IMR-90 (cell line): Measurements from ENCODE around the gene DHX34. TPM values are rescaled to one million over a fixed set of nuclear protein-coding genes. Genes with fewer than 3 reads are reported as not detected.
A peak's percentile ranks its signal among the peaks of the same experiment; 100 is the strongest.

Source experiments
- ATAC-seq: fragments of 200-7000 bp; cut with Tn5 transposase; 2 replicates; pipeline ENCODE4 v1.9.1; 2020; ENCODE audit warnings: low read depth, mild to moderate bottlenecking, moderate library complexity
- BruUV-seq: library from RNA; stranded (reverse); fragments of 400-500 nt; replicated peaks from 2 replicates; lab custom pipeline; 2021; lab: Mats Ljungman, UMichigan
- CTCF ChIA-PET: fragments of 300-600 bp; formaldehyde crosslinking; extraction: SDS; loops from one replicate; lab custom pipeline; 2021; ENCODE audit warnings: antibody characterized with exemption; lab: Yijun Ruan, JAX
- POLR2A ChIA-PET: fragments of 300-600 bp; sonication (Branson Sonifier 250); formaldehyde crosslinking; loops from one replicate; lab custom pipeline; 2022; ENCODE audit warnings: antibody characterized with exemption; ENCODE audit not compliant: unreplicated experiment; lab: Charles Lee
- DNase-seq: peaks from one replicate; pipeline ENCODE4 v3.0.0; 2013
- H2AFZ ChIP-seq: replicated peaks from 2 replicates; pipeline ENCODE3; 2013; ENCODE audit warnings: low read length, mild to moderate bottlenecking; ENCODE audit not compliant: poor library complexity
- H2AK5ac ChIP-seq: 2 replicates; pipeline ENCODE4 v1.6.1; 2013; ENCODE audit warnings: low read depth, low read length, inconsistent platforms
- H2AK9ac ChIP-seq: replicated peaks from 2 replicates; pipeline ENCODE3; 2013; ENCODE audit warnings: mild to moderate bottlenecking, low read depth, low read length, moderate library complexity; ENCODE audit not compliant: poor library complexity
- H2BK120ac ChIP-seq: 2 replicates; pipeline ENCODE4 v1.6.1; 2013; ENCODE audit warnings: low read depth, low read length, inconsistent platforms
- H2BK15ac ChIP-seq: 3 replicates; pipeline ENCODE4 v1.6.1; 2013; ENCODE audit warnings: low read depth, low read length, inconsistent platforms
- H2BK20ac ChIP-seq: 2 replicates; pipeline ENCODE4 v1.6.1; 2013; ENCODE audit warnings: low read depth, mild to moderate bottlenecking, inconsistent platforms, low read length, moderate library complexity
- H2BK5ac ChIP-seq: 2 replicates; pipeline ENCODE4 v1.6.1; 2013; ENCODE audit warnings: mild to moderate bottlenecking, low read depth, low read length, inconsistent platforms; ENCODE audit not compliant: poor library complexity, severe bottlenecking
- H3K14ac ChIP-seq: replicated peaks from 2 replicates; pipeline ENCODE4 v1.6.1; 2013; ENCODE audit warnings: low read depth, low read length, inconsistent platforms
- H3K18ac ChIP-seq: 2 replicates; pipeline ENCODE4 v1.6.1; 2013; ENCODE audit warnings: low read depth, low read length, control low read depth
- H3K23ac ChIP-seq: 2 replicates; pipeline ENCODE4 v1.6.1; 2013; ENCODE audit warnings: low read depth, low read length, inconsistent platforms
- H3K27ac ChIP-seq: 2 replicates; pipeline ENCODE4 v1.5.1; 2013; ENCODE audit warnings: mild to moderate bottlenecking, control low read depth, low read length; ENCODE audit not compliant: insufficient read depth
- H3K27me3 ChIP-seq: 2 replicates; pipeline ENCODE4 v1.6.1; 2013; ENCODE audit warnings: low read length; ENCODE audit not compliant: control insufficient read depth, insufficient read depth
- H3K36me3 ChIP-seq: 2 replicates; pipeline ENCODE4 v1.6.1; 2013; ENCODE audit warnings: low read length, mixed read lengths; ENCODE audit not compliant: control insufficient read depth, insufficient read depth
- H3K4ac ChIP-seq: 2 replicates; pipeline ENCODE4 v1.6.1; 2013; ENCODE audit warnings: low read depth, low read length, inconsistent platforms
- H3K4me1 ChIP-seq: 2 replicates; pipeline ENCODE4 v1.6.1; 2013; ENCODE audit warnings: low read length, mixed read lengths; ENCODE audit not compliant: control insufficient read depth, insufficient read depth
- H3K4me2 ChIP-seq: 2 replicates; pipeline ENCODE4 v1.6.1; 2013; ENCODE audit warnings: low read depth, mild to moderate bottlenecking, control low read depth, low read length, moderate library complexity
- H3K4me3 ChIP-seq: 2 replicates; pipeline ENCODE4 v1.5.1; 2013; ENCODE audit warnings: low read depth, mild to moderate bottlenecking, control low read depth, low read length, moderate library complexity; ENCODE audit not compliant: insufficient read depth
- H3K56ac ChIP-seq: 2 replicates; pipeline ENCODE4 v1.6.1; 2013; ENCODE audit warnings: low read length, inconsistent platforms; ENCODE audit not compliant: insufficient read depth; ENCODE audit errors: extremely low read depth
- H3K79me1 ChIP-seq, 2 experiments: 2 replicates each; pipeline ENCODE4 v1.6.1; 2013; ENCODE audit warnings: low read length in 2 of 2, inconsistent platforms in 1 of 2, low read depth in 1 of 2
- H3K9ac ChIP-seq: 2 replicates; pipeline ENCODE4 v1.6.1; 2013; ENCODE audit warnings: low read depth, low read length, control low read depth
- H3K9me1 ChIP-seq: 2 replicates; pipeline ENCODE4 v1.6.1; 2013; ENCODE audit warnings: low read length, inconsistent platforms; ENCODE audit not compliant: insufficient read depth
- H3K9me3 ChIP-seq: 2 replicates; pipeline ENCODE4 v1.6.1; 2013; ENCODE audit warnings: low read length; ENCODE audit not compliant: control insufficient read depth, insufficient read depth
- H4K20me1 ChIP-seq: 2 replicates; pipeline ENCODE4 v1.6.1; 2013; ENCODE audit warnings: low read length, inconsistent platforms; ENCODE audit not compliant: insufficient read depth
- H4K5ac ChIP-seq: 2 replicates; pipeline ENCODE4 v1.6.1; 2013; ENCODE audit warnings: mild to moderate bottlenecking, low read depth, low read length, control low read depth
- H4K8ac ChIP-seq, 2 experiments: 2 replicates each; pipeline ENCODE4 v1.6.1; 2013; ENCODE audit warnings: low read depth in 2 of 2, low read length in 2 of 2, control low read depth in 1 of 2, inconsistent platforms in 1 of 2
- H4K91ac ChIP-seq: 2 replicates; pipeline ENCODE4 v1.6.1; 2013; ENCODE audit warnings: low read depth, low read length, inconsistent platforms; ENCODE audit not compliant: insufficient read depth
- CTCF ChIP-seq: conservative IDR thresholded peaks from 2 replicates; pipeline ENCODE4 v1.5.1; 2012; ENCODE audit warnings: mild to moderate bottlenecking, low read depth, low read length, improper control_type of control experiment
- RFX5 ChIP-seq: IDR thresholded peaks from 2 replicates; pipeline ENCODE4 v1.8.0; 2012; ENCODE audit warnings: low read depth, mild to moderate bottlenecking, low read length, moderate library complexity
- WGBS, 2 experiments: methylation state at CpG; one replicate each; pipeline versions ENCODE4 v1.1.5 to v1.1.7; 2013; ENCODE audit warnings: missing lambda C conversion rate in 2 of 2; ENCODE audit not compliant: insufficient read length in 1 of 2; ENCODE audit errors: extremely low coverage in 2 of 2; 5-methylcytosine and 5-hydroxymethylcytosine counted together
- dilution Hi-C: fragments of 300-500 bp; cut with HindIII; formaldehyde crosslinking; loops from one replicate; pipeline ENCODE4 v1.14.3; 2018; ENCODE audit warnings: low sequenced_read_pairs; ENCODE audit not compliant: unreplicated experiment
- in situ Hi-C: fragments of 300-500 bp; cut with MboI; formaldehyde crosslinking; loops from 3 replicates; pipeline ENCODE4 v1.14.3; 2019; ENCODE audit warnings: low sequenced_read_pairs, inconsistent platforms, mixed read lengths
- intact Hi-C: fragments of 100-400 bp; cut with micrococcal nuclease; formaldehyde crosslinking; loops from 2 replicates; pipeline ENCODE4 v1.10.0; 2022
- polyA plus RNA-seq, 3 experiments: library from polyadenylated mRNA; depleted of rRNA; stranded (reverse); fragments of >200 nt; gene quantifications; 2 replicates each; pipeline ENCODE4 v1.2.3, GENCODE V29; 2012; ENCODE audit warnings: low replicate concordance in 1 of 3
- total RNA-seq: library from RNA; depleted of rRNA; stranded (reverse); fragments of >200 nt; gene quantifications from 2 replicates; pipeline ENCODE4 v1.2.3, GENCODE V29; 2012

Gene DHX34
- total and polyA plus RNA-seq, 2 of the 4 experiments (the other 2 are of a cell fraction): 4.5 to 13.7 TPM

GRCh38 chr19:47415953-47416642 is 67.0 kb downstream of the DHX34 start:
- no peak overlapping the region for H3K9ac ChIP-seq
- H3K18ac ChIP-seq: no peak overlapping the region
- dilution Hi-C loops (no loop called here), intact Hi-C loops (no loop called here), in situ Hi-C loops (no loop called here)
- no peak overlapping the region for H2AK5ac ChIP-seq
- H2BK20ac ChIP-seq: no peak overlapping the region
- H3K27ac ChIP-seq: no peak overlapping the region
- peaks cover 9% of the 10 kb centered on the region for H3K4me1 ChIP-seq
- no peak overlapping the region for H2AFZ ChIP-seq
- H3K14ac ChIP-seq: no peak overlapping the region
- no peak overlapping the region for H4K8ac ChIP-seq
- H3K9me1 ChIP-seq: peaks cover 15% of the 10 kb centered on the region
- no peak for ATAC-seq
- H3K4me2 ChIP-seq: no peak overlapping the region
- H3K56ac ChIP-seq: no peak overlapping the region
- DNase-seq: no peak
- peak overlapping the region; percentile 65 for H2AK9ac ChIP-seq
- H4K91ac ChIP-seq: no peak overlapping the region
- no peak overlapping the region for H2BK120ac ChIP-seq
- H2BK5ac ChIP-seq: no peak overlapping the region
- peaks cover 8 to 28% of the 10 kb centered on the region in 2 experiments; a peak in 3 of 4 replicates for H3K79me1 ChIP-seq
- H3K36me3 ChIP-seq: peaks cover 25% of the 10 kb centered on the region
- CTCF ChIA-PET: no interaction called here
- H3K27me3 ChIP-seq: peaks cover 16% of the 10 kb centered on the region
- peaks cover 29% of the 10 kb centered on the region for H4K20me1 ChIP-seq
- TF ChIP-seq CTCF (no peak), RFX5 (no peak)
- H3K23ac ChIP-seq: no peak overlapping the region
- BruUV-seq: no TSS peak
- no peak overlapping the region for H3K4ac ChIP-seq
- POLR2A ChIA-PET: no interaction called here
- H4K5ac ChIP-seq: no peak overlapping the region
- H2BK15ac ChIP-seq: no peak overlapping the region
- H3K9me3 ChIP-seq: no peaks in the 10 kb centered on the region
- 95% methylated on average over 4 of the region's 21 CpGs; no CpG with 5 or more reads in 1 of the 2 experiments for WGBS, 2 experiments
- H3K4me3 ChIP-seq: no peak overlapping the region
